GM18519 (cell line): ENCODE measurements around the gene FIZ1.
"Not testable (repeated sequence)": the region's sequence is repeated elsewhere in the genome, so short reads cannot be mapped to it uniquely, and the experiment has no call there.

Source experiments
- ATAC-seq: cut with Tn5 transposase; IDR thresholded peaks from one replicate; pipeline ENCODE4 v1.9.1; 2021; ENCODE audit warnings: mild to moderate bottlenecking, moderate library complexity; ENCODE audit not compliant: unreplicated experiment, low FRiP score

FIZ1 gene

GRCh38 chr19:55598034-55598433 is 1.3 kb downstream of the FIZ1 start:
- no peak for ATAC-seq

- ATAC-seq = no peak
These were observed 1.8 kb downstream of the FIZ1 start for GRCh38 chr19:55597501-55597921.

GRCh38 chr19:55596304-55596703 is 3.0 kb downstream of the FIZ1 start:
- ATAC-seq = no peak

GRCh38 chr19:55594996-55595545 is 4.2 kb downstream of the FIZ1 start:
- no peak for ATAC-seq

- no peak for ATAC-seq
These were observed 6.1 kb downstream of the FIZ1 start for GRCh38 chr19:55593096-55593772.

- no peak for ATAC-seq
These were observed 6.8 kb downstream of the FIZ1 start for GRCh38 chr19:55592391-55593090.

- no peak for ATAC-seq
These were observed 7.8 kb downstream of the FIZ1 start for GRCh38 chr19:55591555-55591954.

- no peak for ATAC-seq
These were observed 8.7 kb downstream of the FIZ1 start for GRCh38 chr19:55590617-55591016.

GRCh38 chr19:55590109-55590508 is 9.2 kb downstream of the FIZ1 start:
- no peak for ATAC-seq

- ATAC-seq = no peak
These were observed 10.6 kb downstream of the FIZ1 start for GRCh38 chr19:55588738-55589137.

- peak; percentile 88 for ATAC-seq
These were observed 12.2 kb downstream of the FIZ1 start for GRCh38 chr19:55586976-55587668.

GRCh38 chr19:55585658-55586339 is 13.5 kb downstream of the FIZ1 start:
- ATAC-seq = no peak

- no peak for ATAC-seq
These were observed 14.4 kb downstream of the FIZ1 start for GRCh38 chr19:55584871-55585270.

- not testable (repeated sequence) for ATAC-seq
These were observed 15.4 kb downstream of the FIZ1 start for GRCh38 chr19:55583897-55584296.

- not testable (repeated sequence) for ATAC-seq
These were observed 17.0 kb downstream of the FIZ1 start for GRCh38 chr19:55582284-55582683.

GRCh38 chr19:55581823-55582223 is 17.5 kb downstream of the FIZ1 start:
- no peak for ATAC-seq

GRCh38 chr19:55581145-55581822 is 18.0 kb downstream of the FIZ1 start:
- ATAC-seq = no peak

- ATAC-seq = no peak
These were observed 18.6 kb downstream of the FIZ1 start, which contains the start of gene ZNF579 for GRCh38 chr19:55580628-55581144. ZNF579 (minus strand) TSS chr19:55580848; CDS start chr19:55579639, 1,209 bp downstream.

GRCh38 chr19:55579766-55580621 is 19.3 kb downstream of the FIZ1 start:
- no peak for ATAC-seq
